GM19351 (cell line): ENCODE data around the gene KCNJ10.

Experiments used
- ATAC-seq: cut with Tn5 transposase; IDR thresholded peaks from one replicate; pipeline ENCODE4 v1.9.1; 2021; ENCODE audit warnings: mild to moderate bottlenecking, moderate library complexity; ENCODE audit not compliant: unreplicated experiment

Gene KCNJ10

DNA sequence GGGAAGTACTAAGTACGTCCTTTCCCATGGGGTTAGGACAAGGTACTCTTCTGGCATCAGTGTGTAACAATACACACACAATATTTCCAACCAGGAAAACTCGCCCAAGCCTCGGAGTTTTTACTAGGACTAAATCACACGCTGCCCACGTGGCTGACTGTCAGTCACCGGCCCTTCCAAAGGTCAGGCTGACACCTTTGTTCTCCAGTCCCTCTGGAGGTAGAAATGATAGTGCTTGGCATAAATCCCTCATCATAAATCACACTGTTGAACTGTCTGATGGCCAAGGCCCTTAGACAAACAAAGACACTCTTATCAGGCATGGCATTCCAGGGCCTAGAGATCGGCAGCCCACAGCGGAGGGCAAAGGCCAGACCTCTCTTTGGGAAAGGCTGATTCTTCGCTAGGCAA, 99.0 kb downstream of the KCNJ10 start:
- ATAC-seq: no peak

DNA sequence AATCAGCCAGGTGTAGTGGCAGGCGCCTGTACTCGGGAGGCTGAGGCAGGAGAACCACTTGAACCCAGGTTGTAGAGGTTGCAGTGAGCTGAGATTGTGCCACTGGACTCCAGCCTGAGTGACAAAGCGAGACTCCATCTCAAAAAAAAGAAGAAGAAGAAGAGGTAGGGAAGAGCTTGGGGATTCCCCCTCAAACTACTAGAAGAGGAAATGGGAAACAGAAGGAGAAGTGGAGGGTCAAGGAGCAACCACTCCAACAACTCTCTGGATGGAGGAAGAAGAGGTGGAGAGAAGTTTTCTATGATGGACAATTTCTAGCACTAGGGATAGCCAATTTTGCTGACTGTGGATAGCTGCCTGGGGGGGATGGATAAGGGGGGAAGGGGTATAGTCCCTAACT, 101.1 kb downstream of the KCNJ10 start:
- no peak for ATAC-seq

DNA sequence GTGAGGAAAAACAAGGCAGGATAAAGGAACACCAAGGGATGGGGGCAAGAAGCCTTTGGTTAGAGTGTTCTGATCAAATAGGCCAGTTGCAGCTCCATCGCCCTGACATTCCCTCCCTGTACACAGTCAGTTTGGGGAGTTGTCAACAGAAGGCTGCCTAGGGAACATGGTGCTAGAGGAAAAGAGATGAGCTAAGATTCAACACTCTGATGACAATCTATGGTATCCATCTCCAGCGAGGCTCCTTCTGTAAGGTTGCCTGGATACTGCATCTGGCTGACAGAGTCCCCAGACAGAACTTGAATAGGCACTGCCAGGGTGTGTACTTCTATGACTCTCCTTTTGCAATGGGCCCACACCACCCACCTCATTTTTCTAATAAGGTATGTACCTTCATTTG, 104.7 kb downstream of the KCNJ10 start:
- no peak for ATAC-seq

DNA sequence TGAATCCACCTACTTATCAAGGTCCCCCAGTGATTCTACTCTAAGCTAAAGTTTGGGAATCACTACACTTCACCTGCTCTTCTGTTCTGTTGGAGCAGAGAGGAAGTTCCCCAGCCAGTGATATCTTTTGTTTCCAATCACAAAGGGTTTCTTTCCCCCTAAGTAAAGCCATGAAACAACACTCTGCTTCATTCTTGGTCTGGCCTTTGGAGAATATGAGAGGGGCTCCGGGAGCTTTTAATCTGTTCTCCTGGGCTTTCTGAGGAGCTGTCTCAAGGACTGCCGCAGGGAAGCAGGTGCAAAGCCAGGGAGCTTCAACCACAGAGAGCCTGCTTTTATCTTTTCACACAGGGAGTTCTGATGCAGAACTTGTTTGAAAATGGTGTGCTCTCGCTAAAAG, 105.8 kb downstream of the KCNJ10 start:
- no peak for ATAC-seq

DNA sequence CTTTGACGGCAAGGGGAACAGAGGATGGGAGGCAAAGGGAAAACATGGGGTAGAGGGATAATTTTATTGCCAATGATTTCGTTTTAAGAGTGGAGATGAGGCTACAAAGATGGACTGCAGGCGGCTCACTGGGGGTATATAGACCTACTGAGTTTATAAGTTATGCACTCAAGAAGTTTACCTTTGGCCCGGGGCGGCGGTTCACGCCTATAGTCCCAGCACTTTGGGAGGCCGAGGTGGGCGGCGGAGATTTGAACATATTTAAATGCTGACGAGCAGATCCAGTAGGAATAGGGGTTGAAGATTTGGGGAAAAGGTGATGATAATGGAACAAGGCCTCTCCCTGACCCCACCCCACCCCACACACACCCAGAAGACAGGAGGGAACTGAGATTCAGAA, 107.8 kb downstream of the KCNJ10 start:
- ATAC-seq: no peak

DNA sequence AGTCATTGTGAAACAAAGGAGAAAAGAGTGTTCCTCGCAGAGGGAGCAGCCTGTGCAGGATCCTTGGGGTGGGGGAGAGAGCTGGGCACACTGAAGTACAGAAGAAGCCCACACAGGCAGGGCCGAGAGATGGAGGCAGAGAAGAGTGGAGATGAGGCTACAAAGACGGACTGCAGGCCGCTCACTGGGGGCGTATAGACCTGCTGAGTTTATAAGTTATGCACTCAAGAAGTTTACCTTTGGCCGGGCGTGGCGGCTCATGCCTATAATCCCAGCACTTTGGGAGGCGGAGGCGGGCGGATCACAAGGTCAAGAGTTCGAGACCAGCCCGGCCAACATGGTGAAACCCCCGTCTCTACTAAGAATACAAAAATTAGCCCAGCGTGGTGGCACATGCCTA, 108.3 kb downstream of the KCNJ10 start:
- no peak for ATAC-seq

DNA sequence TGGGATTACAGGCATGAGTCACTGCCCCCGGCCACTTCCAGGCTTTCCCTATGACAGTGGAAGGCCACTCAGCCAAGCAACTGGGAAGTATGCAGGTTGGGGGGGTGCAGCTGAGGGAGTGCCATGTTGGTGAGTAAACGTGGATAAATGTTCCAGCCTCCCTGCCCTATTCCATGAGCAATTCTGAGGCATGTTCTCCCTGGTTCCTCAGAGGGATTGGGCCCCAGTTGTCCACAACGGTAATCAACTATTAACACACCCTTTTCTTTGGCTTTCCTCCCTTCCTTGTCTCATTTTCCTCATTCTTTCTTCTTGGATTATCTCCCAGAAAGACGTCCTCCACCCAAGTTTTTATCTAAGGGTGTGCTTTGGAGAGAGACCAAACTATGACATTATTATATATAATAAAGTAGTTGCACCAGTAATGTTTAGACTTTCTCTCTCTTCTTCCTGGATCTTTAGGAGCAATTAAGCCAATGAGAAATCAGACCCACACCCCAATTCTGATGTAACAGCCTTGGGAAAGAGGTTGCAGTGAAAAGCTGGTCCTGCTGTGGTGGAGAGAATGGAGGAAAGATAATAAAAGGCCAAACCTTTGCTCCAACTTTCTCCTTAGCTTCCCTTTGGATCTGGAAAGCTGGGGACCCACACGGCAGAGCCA, 109.1 kb downstream of the KCNJ10 start:
- ATAC-seq: no peak

DNA sequence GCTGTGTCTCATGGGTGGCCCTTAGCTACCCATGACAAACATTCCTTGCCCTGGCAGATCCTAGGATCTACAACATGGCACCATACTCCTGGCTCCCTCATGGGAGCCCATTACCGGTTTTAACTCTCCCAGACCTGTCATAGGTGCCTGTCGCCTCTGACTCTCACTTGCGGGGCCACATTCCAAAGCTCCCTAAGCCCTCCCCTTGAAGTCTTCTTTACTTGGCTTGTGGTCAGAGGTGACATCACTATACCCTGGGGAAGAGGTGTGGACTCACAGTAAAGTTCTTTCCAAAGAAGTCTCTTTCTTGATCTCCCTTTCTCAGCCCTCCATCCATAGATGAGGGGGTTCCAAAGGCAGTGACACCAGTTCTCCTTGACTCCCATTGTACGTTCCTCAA, 110.5 kb downstream of the KCNJ10 start:
- no peak for ATAC-seq

DNA sequence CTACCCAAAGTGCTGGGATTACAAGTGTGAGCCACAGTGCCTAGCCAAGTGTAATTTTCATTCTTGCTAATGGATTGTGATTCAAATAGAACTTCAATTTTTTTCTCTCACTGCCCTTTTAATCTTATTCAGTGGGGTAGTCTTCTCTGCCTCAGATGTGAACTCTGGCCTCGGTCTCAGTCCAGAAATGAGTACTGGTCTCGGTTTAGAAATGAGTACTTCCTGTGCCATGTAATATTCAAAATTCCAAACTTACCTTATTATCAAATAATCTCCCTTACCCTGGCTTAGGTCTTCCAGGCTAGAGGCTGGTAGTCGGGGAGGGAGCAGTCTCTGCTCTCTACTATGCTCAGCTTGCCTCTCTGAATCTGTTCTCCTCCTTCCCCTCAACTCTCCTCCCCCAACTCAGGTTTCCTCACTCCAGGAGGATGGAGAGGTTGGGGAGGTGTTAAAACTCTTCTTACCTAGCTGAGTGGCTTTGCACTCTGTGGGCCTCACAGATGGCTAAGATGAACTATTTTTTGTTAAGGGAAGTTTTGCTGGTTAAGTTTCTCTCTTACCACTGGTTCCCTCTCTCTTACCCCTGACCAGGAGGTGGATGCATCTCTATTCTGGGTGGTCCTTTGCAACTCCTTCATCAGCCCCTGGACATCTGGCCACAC, 111.1 kb downstream of the KCNJ10 start:
- ATAC-seq: peak; percentile 69

DNA sequence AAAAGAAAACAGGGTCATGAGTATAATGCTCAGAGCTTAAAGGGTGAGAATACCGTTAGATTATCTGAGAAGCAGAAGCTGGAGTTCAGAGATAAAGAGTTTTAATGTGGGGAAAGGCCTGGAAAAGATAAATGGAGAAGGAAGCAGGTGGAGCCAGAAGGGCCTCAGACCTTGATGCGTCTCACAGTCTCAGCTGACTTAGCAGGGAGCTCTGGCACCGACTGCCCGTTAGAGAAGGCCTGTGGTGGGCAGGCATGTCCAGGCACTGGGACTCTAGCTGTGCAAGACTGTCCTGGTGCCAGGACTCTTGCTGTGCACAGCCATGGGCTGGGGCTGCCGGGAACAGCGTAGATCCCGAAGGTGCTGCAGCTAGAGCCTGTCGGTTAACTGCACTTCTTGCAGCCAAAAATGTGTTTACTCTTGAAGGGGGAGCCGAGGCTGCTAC, 112.1 kb downstream of the KCNJ10 start:
- ATAC-seq: no peak

DNA sequence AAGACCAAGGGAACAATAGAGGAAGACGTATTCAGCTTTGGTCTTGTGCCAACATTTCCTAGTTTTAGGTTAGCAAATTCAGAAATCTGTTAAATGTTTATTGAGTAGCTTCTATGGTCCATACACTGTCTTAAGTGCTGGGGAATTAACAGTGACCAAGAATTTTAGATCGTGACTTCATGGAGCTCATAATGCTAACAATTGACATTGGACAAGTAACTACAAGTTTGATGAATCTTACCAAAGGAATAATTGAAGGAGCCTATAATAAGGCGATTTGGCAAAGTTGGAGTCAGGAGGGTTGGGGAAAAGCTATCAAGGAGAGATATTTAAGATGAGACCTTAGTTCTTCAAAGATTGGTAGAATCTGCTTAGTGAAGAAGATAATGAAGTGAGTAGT, 114.5 kb downstream of the KCNJ10 start:
- ATAC-seq: no peak

DNA sequence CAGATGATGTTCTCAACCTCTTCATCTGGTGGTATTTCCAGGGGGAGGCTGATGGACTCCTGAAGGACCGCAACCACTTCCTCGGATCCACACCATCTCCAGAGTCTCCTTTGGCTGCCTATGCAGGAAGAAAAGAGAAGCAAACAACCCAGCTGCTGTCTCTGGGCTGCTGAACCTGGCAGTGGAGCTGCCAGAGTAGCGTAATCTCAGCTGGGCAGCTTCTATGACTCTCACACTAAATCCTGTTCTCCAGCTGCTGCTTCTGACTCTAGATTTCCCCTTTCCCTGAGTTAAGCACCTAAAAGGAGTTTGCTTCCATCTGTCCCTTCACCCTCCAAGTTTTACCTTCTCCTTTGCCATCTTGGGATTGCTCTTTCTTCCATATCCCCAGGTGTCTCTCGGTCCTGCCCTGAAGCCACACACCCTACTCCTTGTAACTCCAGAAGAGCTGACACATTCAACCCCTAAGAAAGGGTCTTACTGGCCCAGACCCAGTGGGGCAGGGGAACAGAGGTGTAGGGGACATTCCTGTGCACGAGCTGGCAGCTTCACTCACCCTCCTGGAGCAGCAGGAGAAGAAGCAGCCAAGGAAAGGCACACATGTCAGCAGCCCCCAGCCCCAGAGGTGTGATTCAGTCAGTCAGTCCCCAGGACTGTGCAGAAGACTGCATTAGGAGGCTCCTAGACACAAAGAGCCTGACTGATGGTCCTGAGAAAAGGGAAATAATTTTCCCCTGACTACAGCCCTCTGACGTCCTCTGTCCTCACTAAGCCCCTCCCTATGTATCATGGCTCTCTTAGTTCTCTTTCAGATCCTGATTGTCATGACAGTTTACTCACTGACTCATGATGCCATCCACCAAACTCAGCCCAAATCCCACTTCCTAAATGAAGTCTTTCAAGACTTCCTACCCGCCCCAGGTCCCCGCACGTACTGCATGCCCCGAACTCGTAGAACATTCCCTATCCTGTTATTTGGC, 116.1 kb downstream of the KCNJ10 start, which contains the start of gene SLAMF9:
Gene SLAMF9 (minus strand): TSS at position 702 of the 980 bp plus-strand sequence. CDS start 100 bp downstream, at position 602.
- ATAC-seq: no peak

DNA sequence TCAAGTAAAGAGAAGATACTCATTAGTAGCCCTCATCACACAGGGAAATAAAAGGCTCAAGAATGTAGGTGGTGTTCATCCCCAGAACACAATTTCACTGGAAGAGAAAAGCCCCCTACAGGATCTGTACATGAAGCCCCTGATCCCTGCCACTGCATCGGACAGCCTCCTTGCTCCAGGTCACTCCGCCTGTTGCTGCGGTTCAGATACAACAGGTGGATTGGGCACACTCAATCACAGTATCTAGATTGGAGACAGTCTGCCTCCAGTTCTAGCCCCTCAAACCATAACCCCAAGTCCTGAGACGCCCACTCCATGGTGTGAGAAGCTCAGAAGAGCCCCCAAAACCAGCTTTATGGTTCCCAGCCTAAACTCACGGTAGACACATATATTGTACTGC, 117.0 kb downstream of the KCNJ10 start:
- ATAC-seq: no peak

DNA sequence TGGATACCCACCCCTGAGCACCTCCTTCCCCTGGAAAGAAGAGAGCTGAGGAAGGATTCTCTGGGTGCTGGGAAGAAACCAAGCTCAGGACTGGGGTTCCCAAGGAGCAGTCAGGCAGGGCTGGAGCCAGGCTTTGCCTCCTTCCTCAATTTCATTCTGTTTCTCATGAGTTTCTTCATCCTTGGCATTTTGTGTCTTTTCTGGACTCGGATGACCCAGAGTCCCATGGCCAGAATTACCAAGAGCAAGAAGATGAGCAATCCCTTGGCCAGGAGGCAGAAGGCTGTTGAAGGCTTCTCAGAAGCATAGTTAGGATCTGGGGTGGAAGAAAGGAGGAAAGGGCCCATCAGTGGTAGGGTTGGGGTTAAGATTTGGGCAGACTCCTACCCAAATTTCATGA, 118.4 kb downstream of the KCNJ10 start:
- no peak for ATAC-seq

DNA sequence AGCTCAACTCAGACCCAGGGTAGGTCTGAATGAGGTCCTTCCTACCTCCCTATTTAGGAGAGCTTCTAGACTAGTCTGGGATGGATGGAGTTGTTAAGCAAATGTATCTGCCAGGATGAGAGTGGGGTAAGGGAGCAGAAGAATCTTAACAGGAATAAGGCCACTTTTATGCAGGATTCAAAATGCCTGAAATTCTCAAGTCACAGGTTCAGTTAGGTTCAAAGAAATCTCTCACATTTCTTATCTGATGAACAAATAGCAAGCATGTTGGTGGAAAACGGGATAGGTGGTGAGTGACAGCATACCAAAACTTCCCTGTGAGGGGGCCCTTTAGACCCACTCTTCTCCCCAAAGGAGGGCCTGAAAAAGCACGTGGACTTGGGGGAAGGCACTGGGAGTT, 118.9 kb downstream of the KCNJ10 start:
- no peak for ATAC-seq

DNA sequence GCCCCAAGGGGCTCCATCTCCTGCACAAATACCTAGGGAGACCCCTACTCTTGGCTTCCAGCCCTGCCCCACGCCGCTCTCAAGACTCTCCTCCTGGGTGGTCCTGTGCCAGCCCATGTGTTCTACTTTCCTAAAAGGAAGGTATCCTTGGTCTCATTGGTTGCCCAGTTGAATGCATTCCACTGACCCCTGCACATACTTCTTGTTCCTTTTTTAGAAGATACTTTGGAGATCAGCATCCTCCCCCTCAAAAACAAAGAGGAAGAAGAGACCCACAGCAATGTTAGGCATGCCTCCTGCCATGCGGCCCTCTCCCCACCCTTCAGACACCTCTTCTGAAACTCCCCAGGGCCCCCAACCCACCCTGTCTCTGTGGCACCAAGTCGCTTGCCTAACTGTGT, 120.0 kb downstream of the KCNJ10 start:
- ATAC-seq: no peak

DNA sequence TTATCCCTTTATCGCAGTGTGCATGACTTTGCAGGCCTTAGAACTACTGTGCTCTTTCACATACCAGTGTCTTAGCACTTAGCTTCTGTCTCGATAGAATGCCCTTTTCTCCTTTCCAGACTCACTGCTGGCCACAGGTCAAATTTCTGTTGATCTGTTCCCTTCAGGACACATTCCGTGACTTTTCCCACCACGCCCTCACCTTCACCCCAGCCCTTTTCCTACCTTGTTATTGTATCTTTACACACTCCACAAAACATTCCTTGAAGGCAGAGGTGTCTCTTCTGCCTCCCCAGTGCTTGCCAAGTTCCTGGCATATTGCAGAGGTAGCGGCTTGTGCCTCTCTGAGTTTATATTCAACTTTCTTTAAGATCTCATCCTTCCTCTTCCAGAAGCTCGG, 120.8 kb downstream of the KCNJ10 start:
- ATAC-seq: no peak
